Stomach (tissue), 4 donors: ENCODE results near the gene BBIP1.

Experiments
- CTCF ChIP-seq, 7 experiments: fragments of 450-650 bp in 4 of 7; fragments of 200-600 bp in 3 of 7; sonication (generic) in 3 of 7; IDR thresholded peaks; one replicate each; pipeline ENCODE4 v1.5.1; 2016 to 2019; ENCODE audit warnings: antibody characterized with exemption in 7 of 7, control low read depth in 2 of 7, mild to moderate bottlenecking in 1 of 7
- POLR2A ChIP-seq, 4 donors: fragments of 450-650 bp; IDR thresholded peaks; one replicate each; pipeline ENCODE4 v1.6.1; 2016; ENCODE audit warnings: antibody characterized with exemption in 4 of 4, control low read depth in 2 of 4, mild to moderate bottlenecking in 1 of 4, moderate library complexity in 1 of 4

- TF ChIP-seq POLR2A (IDR thresholded peaks at IDR 0.05): no peak
- no peak for TF ChIP-seq CTCF (IDR thresholded peaks at IDR 0.05)
These were observed 45.7 kb upstream of the BBIP1 start for GRCh38 chr10:110964681-110965080.
